ENCODE measurements around the gene DLG5.

DLG5 gene

DNA sequence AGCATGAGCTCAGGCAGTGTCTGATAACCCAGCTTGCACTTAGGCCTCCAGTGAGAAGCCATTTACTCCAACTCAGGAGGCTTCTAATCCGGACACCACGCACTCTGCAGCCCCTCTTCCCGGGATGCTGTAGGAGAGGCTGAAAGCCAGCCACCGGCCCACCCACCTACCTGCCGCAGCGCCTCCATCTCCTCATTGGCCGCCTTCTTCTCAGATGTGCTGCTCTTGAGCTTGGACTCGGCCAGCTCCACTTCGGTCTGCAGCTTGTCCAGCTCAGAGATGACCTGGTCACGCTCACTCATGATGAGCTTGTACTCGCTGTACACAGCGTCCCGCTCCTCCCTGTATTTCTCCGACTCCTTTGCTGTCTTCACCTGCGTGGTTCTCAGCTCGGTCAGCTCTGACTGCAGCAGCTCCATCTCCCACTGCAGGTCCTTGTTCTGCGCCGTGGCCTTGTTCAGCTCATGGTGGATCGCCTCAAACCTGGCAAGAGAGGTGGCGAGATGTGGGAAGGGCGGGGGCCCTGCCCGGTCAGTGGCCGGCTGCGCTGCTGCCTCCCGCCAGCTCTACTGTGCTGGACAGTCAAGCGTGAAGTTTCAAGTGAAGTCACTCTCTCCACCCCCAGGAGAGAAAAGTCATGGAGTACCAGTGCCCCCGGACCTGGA, 84.7 kb downstream of the DLG5 start:
- DNase-seq = no peak

DNA sequence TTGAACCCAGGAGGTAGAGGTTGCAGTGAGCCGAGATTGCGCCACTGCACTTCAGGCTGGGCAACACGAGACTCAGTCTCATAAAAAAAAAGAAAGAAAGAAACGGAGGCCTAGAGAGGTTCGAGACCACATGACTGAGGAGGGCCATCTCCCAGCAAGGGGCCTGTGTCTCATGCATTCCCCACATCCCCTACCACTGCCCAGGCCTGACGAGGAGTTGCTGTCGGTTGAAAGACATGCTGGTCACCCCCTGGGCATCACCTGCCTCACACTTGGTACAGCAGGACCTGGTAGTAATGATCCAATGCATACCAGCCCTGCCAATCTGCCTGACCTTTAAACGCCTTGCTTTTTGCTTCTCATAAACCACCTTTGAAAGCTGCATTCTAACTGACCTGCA, 85.9 kb downstream of the DLG5 start:
- DNase-seq = no peak

- no peak for DNase-seq
These were observed 88.5 kb downstream of the DLG5 start for GRCh38 chr10:77837925-77838595.

GRCh38 chr10:77837248-77837924, 89.2 kb downstream of the DLG5 start:
- peak; percentile 76 for DNase-seq

DNA sequence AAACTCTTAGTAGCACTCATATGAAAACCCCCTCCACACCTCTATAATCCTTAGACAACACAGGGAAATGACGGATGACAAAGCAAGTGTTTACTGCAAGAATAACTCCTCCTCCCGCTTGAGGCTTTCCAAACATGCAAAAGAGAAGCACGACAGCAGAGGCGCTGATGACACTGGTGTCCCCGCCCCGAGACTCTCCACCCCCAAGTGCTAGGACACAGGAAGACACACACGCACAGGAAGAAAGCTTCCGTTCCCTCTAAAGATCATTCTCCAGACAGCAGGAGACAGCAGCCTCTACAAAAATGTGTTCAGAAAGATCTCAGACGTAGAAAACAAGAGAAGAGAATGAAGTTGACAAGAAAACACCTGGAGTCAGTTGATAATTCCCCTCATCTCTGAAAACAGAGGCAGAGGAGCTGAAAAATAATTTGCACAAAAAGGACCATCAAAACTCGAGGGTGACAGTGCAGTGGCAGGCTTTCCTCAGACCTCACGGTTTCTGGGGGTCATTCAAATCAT, 90.2 kb downstream of the DLG5 start:
- peak; percentile 71 for DNase-seq

- no peak for DNase-seq
These were observed 90.9 kb downstream of the DLG5 start for GRCh38 chr10:77835669-77836086.

DNA sequence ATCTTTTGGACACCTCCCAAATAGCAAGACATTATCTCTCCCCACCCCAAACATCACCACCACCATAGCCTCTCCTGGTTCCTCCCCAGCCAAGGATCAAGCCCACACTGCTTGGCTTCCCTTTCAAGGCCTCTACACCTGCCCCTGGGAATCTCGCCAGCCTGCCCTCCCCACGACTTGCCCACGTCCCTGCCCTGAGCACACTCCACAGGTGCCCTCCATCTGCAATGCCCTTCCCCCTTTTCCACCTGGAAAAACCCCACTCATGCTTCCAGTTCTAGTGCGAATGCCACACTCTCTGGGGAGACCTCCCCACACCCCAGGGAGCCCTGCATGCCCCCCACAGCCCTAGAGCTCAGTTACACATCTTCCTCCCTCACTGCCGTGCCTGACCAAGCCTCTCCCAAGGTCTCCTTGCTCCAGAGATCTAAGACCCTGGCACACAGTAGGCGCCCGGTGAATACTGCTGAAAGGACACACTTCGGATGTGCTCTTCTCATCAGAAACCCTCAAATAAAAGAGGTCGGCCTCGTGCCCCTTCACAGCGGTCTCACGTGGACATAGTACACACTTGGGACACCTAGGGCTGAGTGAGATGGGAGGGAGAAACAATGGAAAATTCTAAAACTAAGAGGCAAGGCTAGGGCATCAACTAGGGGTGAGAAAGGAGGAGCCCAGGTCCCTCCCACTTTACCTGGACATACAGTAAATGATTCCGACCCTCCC, 91.4 kb downstream of the DLG5 start:
- no peak for DNase-seq

DNA sequence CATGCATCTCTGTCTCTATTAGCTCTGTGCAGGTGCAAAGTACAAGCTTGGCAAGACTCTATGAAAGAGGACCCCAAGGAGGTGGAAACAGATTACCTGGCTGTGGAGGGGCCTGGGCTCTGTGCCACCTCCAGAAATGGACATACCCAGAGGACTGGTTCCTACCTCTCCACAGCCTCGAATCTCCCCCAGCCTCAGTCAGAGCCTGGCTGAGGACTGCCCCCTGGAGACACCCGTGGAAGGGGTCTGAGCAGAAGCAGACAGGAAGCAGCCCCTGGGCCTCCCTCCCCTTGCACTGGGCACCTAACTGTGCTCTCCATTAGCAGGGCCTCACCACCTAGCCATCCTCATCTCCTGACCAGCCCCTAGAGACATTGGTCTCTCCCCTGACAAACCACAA, 92.0 kb downstream of the DLG5 start:
- DNase-seq = no peak

DNA sequence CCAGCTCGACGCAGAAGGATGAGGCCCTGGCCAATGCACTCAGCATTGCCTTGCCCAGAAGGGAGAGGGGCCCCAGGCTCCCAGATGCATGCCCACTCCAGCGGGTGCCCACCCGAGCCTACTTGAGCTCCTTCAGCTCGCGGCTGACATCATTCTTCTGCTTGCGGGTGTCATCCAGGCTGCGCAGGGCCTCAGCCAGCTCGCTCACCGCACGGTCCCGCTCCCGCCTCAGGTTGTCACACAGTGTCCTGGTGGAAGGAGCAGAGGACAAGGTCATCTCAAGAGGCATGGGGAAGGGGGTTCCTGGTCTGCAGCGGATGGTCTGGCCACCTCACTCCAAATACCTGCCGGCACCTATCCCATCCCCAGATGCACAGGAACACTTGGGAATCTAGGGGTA, 92.8 kb downstream of the DLG5 start:
- DNase-seq = no peak

DNA sequence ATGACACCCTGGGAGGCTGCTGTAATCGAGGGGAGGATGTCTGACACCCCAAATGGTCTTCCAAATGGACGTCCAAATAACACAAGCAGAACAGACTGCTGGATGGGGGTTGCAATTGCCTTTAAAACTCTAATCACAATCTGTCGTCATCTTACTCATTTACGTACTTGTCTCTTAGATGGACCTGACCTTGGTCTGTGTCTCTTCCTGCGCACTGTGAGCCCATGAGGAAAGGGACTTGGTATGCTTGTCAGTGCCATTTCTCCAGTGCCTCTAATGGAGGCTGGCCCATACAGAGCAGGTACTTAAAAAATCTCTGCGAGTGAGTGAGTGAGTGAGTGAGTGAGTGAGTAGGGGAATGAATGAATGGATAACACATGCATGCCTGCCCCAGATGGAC, 93.3 kb downstream of the DLG5 start:
- DNase-seq = no peak

- DNase-seq = peak; percentile 32
These were observed 94.3 kb downstream of the DLG5 start for GRCh38 chr10:77832238-77832637.

- no peak for DNase-seq
These were observed 97.2 kb downstream of the DLG5 start for GRCh38 chr10:77829356-77829755.

DNA sequence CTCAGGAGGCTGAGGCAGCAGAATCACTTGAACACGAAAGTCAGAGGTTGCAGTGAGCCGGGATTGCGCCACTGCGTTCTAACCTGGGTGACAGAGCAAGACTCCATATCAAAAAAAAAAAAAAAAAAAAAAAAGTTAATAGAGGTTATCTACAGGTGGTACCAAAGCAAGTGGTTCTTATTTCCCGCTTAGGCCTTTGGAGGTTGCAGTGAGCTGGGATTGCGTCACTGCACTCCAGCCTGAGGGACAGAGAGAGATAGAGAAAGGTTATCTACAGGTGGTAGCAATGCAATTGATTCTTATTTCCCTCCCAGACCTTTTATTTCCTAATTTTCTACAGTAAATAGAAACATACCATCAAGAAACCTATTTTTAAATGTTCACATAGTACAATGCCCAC, 98.2 kb downstream of the DLG5 start:
- DNase-seq = no peak

DNA sequence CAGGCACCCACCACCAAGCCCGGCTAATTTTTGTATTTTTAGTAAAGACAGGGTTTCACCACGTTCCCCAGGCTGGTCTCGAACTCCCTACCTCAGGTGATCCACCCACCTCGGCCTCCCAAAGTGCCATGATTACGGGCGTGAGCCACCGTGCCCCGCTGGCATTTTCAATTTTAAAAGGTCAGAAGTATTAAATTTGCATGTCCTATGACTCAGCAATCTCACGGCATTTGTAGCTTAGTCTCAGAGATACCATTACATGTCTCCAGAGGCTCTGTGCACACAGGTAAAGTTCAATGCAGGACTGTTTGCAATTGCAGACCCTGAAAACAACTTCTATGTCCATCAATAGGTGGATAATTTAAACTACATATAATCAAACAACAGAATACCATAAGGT, 99.2 kb downstream of the DLG5 start:
- no peak for DNase-seq

- no peak for DNase-seq
These were observed 100.6 kb downstream of the DLG5 start for GRCh38 chr10:77825965-77826364.

- DNase-seq = no peak
These were observed 101.6 kb downstream of the DLG5 start for GRCh38 chr10:77824908-77825307.

DNA sequence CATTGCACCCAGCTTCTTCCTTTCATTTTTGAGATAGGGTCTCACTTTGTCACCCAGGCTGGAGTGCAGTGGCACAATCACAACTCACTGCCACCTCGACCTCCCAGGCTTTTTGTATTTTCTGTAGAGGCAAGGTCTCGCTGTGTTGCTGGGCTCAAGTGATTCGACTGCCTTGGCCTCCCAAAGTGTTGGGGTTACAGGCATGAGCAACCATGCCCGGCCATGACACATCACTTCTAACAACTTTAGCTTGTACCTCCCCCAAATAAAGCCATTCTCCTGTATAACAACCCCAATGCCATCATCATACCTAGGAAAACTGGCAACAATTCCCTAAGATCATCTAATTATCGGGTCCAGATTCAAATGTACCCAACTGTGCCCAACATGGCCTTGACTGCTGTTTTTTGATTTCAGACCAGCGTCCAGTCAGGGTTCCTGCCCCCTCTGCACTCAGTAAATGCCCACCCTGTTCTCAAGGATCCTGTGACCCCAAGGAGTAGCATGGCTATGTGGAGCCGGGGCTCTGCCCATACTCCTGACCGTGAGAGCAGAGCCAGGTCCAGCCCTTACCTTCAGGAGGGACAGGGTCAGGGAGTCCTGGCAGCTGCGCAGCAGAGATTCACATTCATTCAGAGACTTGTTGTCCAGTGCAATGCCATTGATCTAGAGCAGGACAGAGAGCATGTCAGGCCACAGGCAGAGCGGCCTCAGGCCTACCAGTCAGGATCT, 102.6 kb downstream of the DLG5 start:
- no peak for DNase-seq

- no peak for DNase-seq
These were observed 105.0 kb downstream of the DLG5 start for GRCh38 chr10:77821551-77821950.

GRCh38 chr10:77821036-77821435, 105.5 kb downstream of the DLG5 start:
- DNase-seq = no peak

GRCh38 chr10:77820349-77820748, 106.2 kb downstream of the DLG5 start:
- no peak for DNase-seq

DNA sequence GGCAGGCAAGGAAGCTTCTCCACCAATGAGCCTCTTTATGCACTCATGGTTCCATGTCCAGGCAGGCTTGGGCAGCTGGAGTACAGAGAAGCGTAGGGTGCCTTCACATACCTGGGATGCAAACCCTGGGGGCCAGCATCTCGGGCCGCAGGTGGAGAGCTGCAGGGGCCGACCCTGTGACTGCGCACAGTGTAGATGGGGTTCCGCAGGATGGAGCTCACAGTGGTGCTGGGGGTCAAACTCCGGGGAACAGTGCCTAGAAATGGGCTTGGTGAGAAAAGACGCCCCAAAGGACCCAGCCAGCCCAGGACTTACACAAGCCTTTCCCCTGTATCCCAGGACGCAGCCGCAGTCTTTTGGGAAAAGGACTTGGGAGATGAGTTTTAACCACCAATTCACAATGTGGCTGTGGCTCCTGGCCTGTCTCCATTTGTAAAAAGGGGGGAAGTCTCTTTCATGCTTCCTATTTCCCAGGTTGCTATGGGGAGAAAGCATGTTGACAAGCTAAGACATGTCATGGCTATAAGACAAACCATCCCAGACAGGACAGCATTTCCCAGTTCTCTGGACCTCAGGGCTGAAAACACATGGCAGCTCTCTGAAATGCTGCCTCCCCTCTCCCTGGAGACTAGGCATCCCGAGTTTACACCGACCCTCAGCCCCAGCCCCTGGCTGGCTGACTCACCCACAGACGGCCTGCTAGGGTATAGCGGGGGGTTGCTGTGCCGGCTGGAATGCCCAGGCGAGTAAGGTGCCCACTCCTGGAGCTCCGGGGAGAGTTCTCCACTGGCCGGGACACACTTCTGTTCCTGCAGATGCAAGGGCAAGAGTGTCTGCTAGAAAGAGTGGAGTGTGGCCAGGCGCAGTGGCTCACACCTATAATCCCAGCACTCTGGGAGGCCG, 107.1 kb downstream of the DLG5 start:
- no peak for DNase-seq

DNA sequence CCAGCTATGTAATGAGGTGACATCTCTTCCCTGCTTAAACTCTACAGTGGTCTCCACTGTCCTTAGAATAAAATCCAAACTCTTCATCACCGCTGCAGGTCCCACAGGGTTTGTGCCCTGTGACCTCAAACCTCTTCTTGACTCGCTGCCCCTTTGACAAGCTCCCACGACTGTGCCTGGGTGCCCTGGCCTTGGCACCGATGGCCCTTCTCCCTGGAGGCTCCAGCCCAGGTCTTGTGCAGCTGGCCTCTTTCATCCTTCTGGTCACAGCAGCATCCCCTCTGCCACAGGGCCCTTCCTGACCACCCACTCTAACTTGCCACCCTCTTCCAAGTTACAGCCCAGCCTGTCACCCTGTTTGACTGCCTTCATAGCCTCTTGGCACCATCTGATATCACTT, 108.2 kb downstream of the DLG5 start:
- DNase-seq = no peak
